H9 (cell line): ENCODE measurements around the gene TMC1. TPM values are rescaled to one million over a fixed set of nuclear protein-coding genes. Genes with fewer than 3 reads are reported as not detected.

Experiments
- DNase-seq: peaks from one replicate; pipeline ENCODE4 v3.0.0-alpha.2; 2017
- H2AFZ ChIP-seq: one replicate; pipeline ENCODE4 v1.6.1; 2013; ENCODE audit warnings: mild to moderate bottlenecking, low read length, control low read depth, moderate library complexity
- H2AK5ac ChIP-seq: 2 replicates; pipeline ENCODE4 v1.6.1; 2013; ENCODE audit warnings: low read length, control low read depth, mixed read lengths; ENCODE audit not compliant: insufficient read length
- H2BK120ac ChIP-seq: one replicate; pipeline ENCODE4 v1.6.1; 2013; ENCODE audit warnings: low read depth, mild to moderate bottlenecking, low read length, control low read depth, inconsistent platforms; ENCODE audit not compliant: poor library complexity, severe bottlenecking
- H2BK12ac ChIP-seq: 2 replicates; pipeline ENCODE4 v1.6.1; 2013; ENCODE audit warnings: low read length, control low read depth, mixed read lengths, low read depth; ENCODE audit not compliant: insufficient read length
- H2BK15ac ChIP-seq: 2 replicates; pipeline ENCODE4 v1.6.1; 2013; ENCODE audit warnings: low read depth, low read length, control low read depth
- H2BK20ac ChIP-seq: one replicate; pipeline ENCODE4 v1.6.1; 2013; ENCODE audit warnings: low read depth, mild to moderate bottlenecking, low read length, control low read depth, inconsistent platforms; ENCODE audit not compliant: poor library complexity, severe bottlenecking
- H2BK5ac ChIP-seq: 2 replicates; pipeline ENCODE4 v1.6.1; 2013; ENCODE audit warnings: low read length, control low read depth, mixed read lengths; ENCODE audit not compliant: insufficient read length
- H3K14ac ChIP-seq: 2 replicates; pipeline ENCODE4 v1.6.1; 2013; ENCODE audit warnings: low read length, control low read depth; ENCODE audit not compliant: insufficient read depth
- H3K18ac ChIP-seq: 2 replicates; pipeline ENCODE4 v1.6.1; 2013; ENCODE audit warnings: low read depth, mild to moderate bottlenecking, mixed read lengths, low read length, control low read depth; ENCODE audit not compliant: insufficient read length
- H3K23ac ChIP-seq: 2 replicates; pipeline ENCODE4 v1.6.1; 2013; ENCODE audit warnings: low read length, control low read depth, mixed read lengths, low read depth; ENCODE audit not compliant: insufficient read length
- H3K23me2 ChIP-seq: 2 replicates; pipeline ENCODE4 v1.6.1; 2013; ENCODE audit warnings: low read depth, mild to moderate bottlenecking, mixed read lengths, low read length, control low read depth; ENCODE audit not compliant: insufficient read length, poor library complexity, severe bottlenecking
- H3K27ac ChIP-seq: 2 replicates; pipeline ENCODE4 v1.5.1; 2013; ENCODE audit warnings: low read length, control low read depth, mixed read lengths, low read depth; ENCODE audit not compliant: insufficient read length
- H3K27me3 ChIP-seq: 2 replicates; pipeline ENCODE4 v1.6.1; 2013; ENCODE audit warnings: low read length, control low read depth, inconsistent platforms; ENCODE audit not compliant: insufficient read depth
- H3K4ac ChIP-seq: 2 replicates; pipeline ENCODE4 v1.6.1; 2013; ENCODE audit warnings: low read depth, mild to moderate bottlenecking, control low read depth, inconsistent platforms, low read length, moderate library complexity
- H3K4me1 ChIP-seq: 2 replicates; pipeline ENCODE4 v1.6.1; 2013; ENCODE audit warnings: low read length, control low read depth, inconsistent platforms; ENCODE audit not compliant: insufficient read depth
- H3K4me2 ChIP-seq: 2 replicates; pipeline ENCODE4 v1.6.1; 2013; ENCODE audit warnings: low read length, control low read depth, mixed read lengths; ENCODE audit not compliant: insufficient read length, insufficient read depth
- H3K56ac ChIP-seq: 2 replicates; pipeline ENCODE4 v1.6.1; 2013; ENCODE audit warnings: low read depth, mild to moderate bottlenecking, mixed read lengths, low read length, control low read depth; ENCODE audit not compliant: insufficient read length
- H3K79me1 ChIP-seq: 2 replicates; pipeline ENCODE4 v1.6.1; 2013; ENCODE audit warnings: low read depth, mild to moderate bottlenecking, moderate library complexity, low read length, control low read depth, inconsistent platforms; ENCODE audit not compliant: insufficient read depth, poor library complexity, severe bottlenecking
- H3K79me2 ChIP-seq: 2 replicates; pipeline ENCODE4 v1.6.1; 2013; ENCODE audit warnings: low read length, control low read depth, inconsistent platforms; ENCODE audit not compliant: insufficient read depth
- H3K9ac ChIP-seq: 2 replicates; pipeline ENCODE4 v1.6.1; 2013; ENCODE audit warnings: low read length, control low read depth, mixed read lengths; ENCODE audit not compliant: insufficient read length; ENCODE audit errors: extremely low read depth
- H3K9me3 ChIP-seq: one replicate; pipeline ENCODE4 v1.6.1; 2013; ENCODE audit warnings: low read depth, low read length, inconsistent platforms; ENCODE audit not compliant: control insufficient read depth
- H3T11ph ChIP-seq: one replicate; pipeline ENCODE4 v1.6.1; 2013; ENCODE audit warnings: mild to moderate bottlenecking, low read length, control low read depth, inconsistent platforms
- H4K20me1 ChIP-seq: one replicate; pipeline ENCODE4 v1.6.1; 2013; ENCODE audit not compliant: control insufficient read depth, insufficient read length, insufficient read depth
- H4K5ac ChIP-seq: 2 replicates; pipeline ENCODE4 v1.6.1; 2013; ENCODE audit warnings: low read depth, mild to moderate bottlenecking, mixed read lengths, low read length, control low read depth; ENCODE audit not compliant: insufficient read length
- H4K8ac ChIP-seq: replicated peaks from 2 replicates; pipeline ENCODE4 v1.6.1; 2013; ENCODE audit warnings: low read length, control low read depth, mixed read lengths, low read depth; ENCODE audit not compliant: insufficient read length
- H4K91ac ChIP-seq: 2 replicates; pipeline ENCODE4 v1.6.1; 2013; ENCODE audit warnings: low read depth, mild to moderate bottlenecking, moderate library complexity, mixed read lengths, low read length, control low read depth; ENCODE audit not compliant: insufficient read length
- H3K27ac Mint-ChIP-seq, 3 experiments: 2 replicates in 2 of 3; 3 replicates in 1 of 3; pipeline ENCODE4 v1.8.0; 2020 to 2021; ENCODE audit warnings: mixed read lengths in 3 of 3, mild to moderate bottlenecking in 1 of 3, moderate library complexity in 1 of 3
- H3K27me3 Mint-ChIP-seq: 2 replicates; pipeline ENCODE4 v1.8.0; 2021; ENCODE audit warnings: low read depth, mild to moderate bottlenecking, moderate library complexity, mixed read lengths
- H3K36me3 Mint-ChIP-seq, 3 experiments: 2 replicates in 2 of 3; 3 replicates in 1 of 3; pipeline ENCODE4 v1.8.0; 2020 to 2021; ENCODE audit warnings: low read depth in 3 of 3, mixed read lengths in 3 of 3; ENCODE audit not compliant: insufficient read depth in 1 of 3
- H3K4me1 Mint-ChIP-seq, 2 experiments: 2 replicates each; pipeline ENCODE4 v1.8.0; 2020; ENCODE audit warnings: mixed read lengths in 2 of 2
- H3K4me3 Mint-ChIP-seq, 2 experiments: 2 replicates in 1 of 2; 3 replicates in 1 of 2; pipeline ENCODE4 v1.8.0; 2020 to 2021; ENCODE audit warnings: mild to moderate bottlenecking in 2 of 2, mixed read lengths in 2 of 2, moderate library complexity in 1 of 2
- H3K9me3 Mint-ChIP-seq, 2 experiments: 2 replicates in 1 of 2; 3 replicates in 1 of 2; pipeline ENCODE4 v1.8.0; 2020; ENCODE audit warnings: mild to moderate bottlenecking in 2 of 2, mixed read lengths in 2 of 2, moderate library complexity in 1 of 2
- WGBS: extraction: QIAGEN DNeasy Blood & Tissue Kit; methylation state at CpG from one replicate; pipeline ENCODE4 v1.1.7; 2013; ENCODE audit warnings: missing lambda C conversion rate, low lambda C conversion rate, mixed read lengths; ENCODE audit not compliant: insufficient read length; ENCODE audit errors: extremely low coverage; 5-methylcytosine and 5-hydroxymethylcytosine counted together
- total RNA-seq: library from RNA; stranded (reverse); gene quantifications from 2 replicates; pipeline ENCODE4 v1.2.1, GENCODE V29; 2021
- TF ChIP-seq, protein P1 (sequence below): fragments of 200-600 bp; sonication (generic); conservative IDR thresholded peaks from 3 replicates; pipeline ENCODE4 v1.8.0; 2021; ENCODE audit warnings: antibody characterized with exemption, mild to moderate bottlenecking

TMC1 gene
- total RNA-seq, 1 experiment from 2014 or later, result 2.4 TPM

- Mint-ChIP-seq H3K36me3 (peaks cover 2 to 36% (median 30%) of the 10 kb centered on the region in 3 experiments; a peak in 6 of 7 replicates), H3K4me1 (peaks cover 8% of the 10 kb centered on the region in 2 experiments; a peak in 2 of 4 replicates), H3K4me3 (no peak overlapping the region), H3K9me3 (peaks cover 4 to 23% of the 10 kb centered on the region in 2 experiments; a peak in 3 of 5 replicates), H3K27ac (no peak overlapping the region), H3K27me3 (no peaks in the 10 kb centered on the region)
- Histone ChIP-seq H2BK15ac (no peak overlapping the region), H3T11ph (no peak overlapping the region), H2BK120ac (no peak overlapping the region), H3K79me1 (no peaks in the 10 kb centered on the region), H3K9ac (no peak overlapping the region), H3K23me2 (no peaks in the 10 kb centered on the region), H4K91ac (no peak overlapping the region), H2BK5ac (no peak overlapping the region), H3K4me2 (no peak overlapping the region), H2BK20ac (no peak overlapping the region), H3K79me2 (no peaks in the 10 kb centered on the region), H3K4ac (no peak overlapping the region), H2AK5ac (no peak overlapping the region), H4K5ac (no peak overlapping the region), H3K56ac (no peak overlapping the region), H3K23ac (no peak overlapping the region), H3K9me3 (no peaks in the 10 kb centered on the region), H4K8ac (no peak overlapping the region), H2AFZ (no peak overlapping the region), H3K4me1 (no peaks in the 10 kb centered on the region), H3K27ac (no peak overlapping the region), H2BK12ac (no peak overlapping the region), H3K27me3 (no peaks in the 10 kb centered on the region), H4K20me1 (no peaks in the 10 kb centered on the region), H3K14ac (no peak overlapping the region), H3K18ac (no peak overlapping the region)
- WGBS, result no CpG with 5 or more reads among the region's 1 CpG
- TF ChIP-seq, protein P1, sequence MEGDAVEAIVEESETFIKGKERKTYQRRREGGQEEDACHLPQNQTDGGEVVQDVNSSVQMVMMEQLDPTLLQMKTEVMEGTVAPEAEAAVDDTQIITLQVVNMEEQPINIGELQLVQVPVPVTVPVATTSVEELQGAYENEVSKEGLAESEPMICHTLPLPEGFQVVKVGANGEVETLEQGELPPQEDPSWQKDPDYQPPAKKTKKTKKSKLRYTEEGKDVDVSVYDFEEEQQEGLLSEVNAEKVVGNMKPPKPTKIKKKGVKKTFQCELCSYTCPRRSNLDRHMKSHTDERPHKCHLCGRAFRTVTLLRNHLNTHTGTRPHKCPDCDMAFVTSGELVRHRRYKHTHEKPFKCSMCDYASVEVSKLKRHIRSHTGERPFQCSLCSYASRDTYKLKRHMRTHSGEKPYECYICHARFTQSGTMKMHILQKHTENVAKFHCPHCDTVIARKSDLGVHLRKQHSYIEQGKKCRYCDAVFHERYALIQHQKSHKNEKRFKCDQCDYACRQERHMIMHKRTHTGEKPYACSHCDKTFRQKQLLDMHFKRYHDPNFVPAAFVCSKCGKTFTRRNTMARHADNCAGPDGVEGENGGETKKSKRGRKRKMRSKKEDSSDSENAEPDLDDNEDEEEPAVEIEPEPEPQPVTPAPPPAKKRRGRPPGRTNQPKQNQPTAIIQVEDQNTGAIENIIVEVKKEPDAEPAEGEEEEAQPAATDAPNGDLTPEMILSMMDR, result no peak
- DNase-seq, result no peak
These were observed 270.0 kb downstream of the TMC1 start for GRCh38 chr9:72791436-72791835.
